HEK293 (cell line): ENCODE results near the gene PRG2.

Source experiments
- BCL11A ChIP-seq: fragments of 450-650 bp; formaldehyde crosslinking; IDR thresholded peaks from 2 replicates; pipeline ENCODE4 v1.5.1; 2016; ENCODE audit warnings: low read depth, missing biosample characterization, missing genetic modification characterization
- TF ChIP-seq, protein P1 (sequence below): fragments of 450-650 bp; formaldehyde crosslinking; optimal IDR thresholded peaks from 2 replicates; pipeline ENCODE3; 2016; ENCODE audit warnings: missing biosample characterization, mild to moderate bottlenecking, missing genetic modification characterization

DNA sequence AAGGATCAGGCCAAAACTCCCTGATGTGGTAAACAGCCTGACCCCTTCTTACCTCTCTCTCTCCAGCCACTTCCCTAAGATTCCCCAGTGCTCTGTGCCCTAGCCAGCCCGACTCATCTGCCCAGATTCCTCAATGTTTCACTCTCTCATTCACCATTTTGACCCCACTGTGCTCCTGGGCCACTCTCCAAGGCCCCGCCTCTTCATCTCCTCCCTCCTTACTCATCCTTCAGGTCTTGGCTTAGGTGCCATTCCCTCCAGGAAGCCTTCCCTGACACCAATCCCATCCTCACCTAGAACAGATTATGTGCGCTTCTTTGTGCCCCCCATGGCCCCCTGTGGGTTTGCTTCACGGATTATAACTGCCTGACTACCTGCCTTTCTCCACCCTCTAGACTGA, 23.2 kb upstream of the PRG2 start:
- TF ChIP-seq, protein P1, sequence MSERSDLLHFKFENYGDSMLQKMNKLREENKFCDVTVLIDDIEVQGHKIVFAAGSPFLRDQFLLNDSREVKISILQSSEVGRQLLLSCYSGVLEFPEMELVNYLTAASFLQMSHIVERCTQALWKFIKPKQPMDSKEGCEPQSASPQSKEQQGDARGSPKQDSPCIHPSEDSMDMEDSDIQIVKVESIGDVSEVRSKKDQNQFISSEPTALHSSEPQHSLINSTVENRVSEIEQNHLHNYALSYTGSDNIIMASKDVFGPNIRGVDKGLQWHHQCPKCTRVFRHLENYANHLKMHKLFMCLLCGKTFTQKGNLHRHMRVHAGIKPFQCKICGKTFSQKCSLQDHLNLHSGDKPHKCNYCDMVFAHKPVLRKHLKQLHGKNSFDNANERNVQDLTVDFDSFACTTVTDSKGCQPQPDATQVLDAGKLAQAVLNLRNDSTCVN: no peak
- no peak for TF ChIP-seq BCL11A
